Amniotic stem cell (primary cell): Measurements from ENCODE around the gene NPEPL1.

Source experiments
- DNase-seq: peaks from one replicate; lab custom pipeline; 2025; lab: John Stamatoyannopoulos, UW

NPEPL1 gene

GRCh38 chr20:58684291-58684690 is 8.3 kb upstream of the NPEPL1 start:
- no peak for DNase-seq

DNA sequence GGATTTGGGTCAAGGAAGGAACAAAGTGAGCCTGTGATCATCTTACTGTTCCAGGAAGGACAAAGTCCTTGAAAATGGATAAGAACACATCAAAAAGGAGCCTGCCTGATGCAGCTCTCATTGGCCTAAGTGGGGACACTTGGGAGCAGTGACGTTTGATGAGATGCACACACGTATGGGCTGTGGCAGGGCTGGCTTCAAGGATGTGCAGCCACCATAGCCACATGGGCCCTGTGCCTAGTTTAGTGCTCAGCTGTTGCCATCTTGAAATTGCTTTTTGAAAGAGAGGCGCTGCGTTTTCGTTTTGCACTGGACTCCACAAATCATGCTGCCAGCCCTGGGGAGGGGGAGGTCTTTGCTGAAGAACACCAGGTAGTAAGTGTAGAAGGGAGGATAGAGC is 6.6 kb upstream of the NPEPL1 start:
- DNase-seq: no peak

GRCh38 chr20:58688414-58688813 is 4.2 kb upstream of the NPEPL1 start:
- DNase-seq: no peak

- no peak for DNase-seq
Observed at GRCh38 chr20:58688840-58689239, 3.8 kb upstream of the NPEPL1 start.

DNA sequence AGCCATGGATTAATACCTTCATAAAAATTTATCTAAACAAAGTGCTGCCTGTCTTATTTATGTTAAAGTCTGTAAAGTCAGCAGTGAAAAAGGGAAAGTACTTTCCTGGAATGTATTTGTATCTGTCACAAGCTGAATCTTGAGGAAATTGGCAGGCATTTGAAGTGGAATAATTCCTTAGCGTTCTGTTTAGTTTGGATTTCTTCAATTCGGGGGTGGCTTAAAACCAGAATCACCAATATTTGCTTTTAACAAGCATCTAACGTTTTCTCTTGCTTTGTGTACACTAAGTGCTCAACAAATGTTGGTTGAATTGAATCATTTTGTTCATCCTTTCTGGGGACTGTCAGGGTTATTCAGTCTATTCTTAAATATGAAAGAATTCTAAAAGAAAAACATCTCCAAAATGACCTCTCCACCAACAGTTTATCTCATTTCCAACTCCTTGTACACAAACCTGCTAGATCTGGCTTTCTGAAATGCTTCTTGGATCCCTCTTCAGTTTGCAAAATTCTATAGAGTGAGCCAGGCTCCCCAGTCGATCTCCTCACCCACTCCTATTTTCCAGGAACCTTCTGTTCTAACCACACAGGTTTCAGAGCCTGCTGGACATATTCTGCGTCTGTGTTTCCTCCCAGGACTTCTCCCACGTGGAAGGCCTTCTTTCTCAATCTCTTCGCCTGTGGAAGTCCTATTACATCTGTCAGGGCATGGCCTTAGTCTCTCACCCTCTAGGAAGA is 2.0 kb upstream of the NPEPL1 start:
- DNase-seq: no peak

DNA sequence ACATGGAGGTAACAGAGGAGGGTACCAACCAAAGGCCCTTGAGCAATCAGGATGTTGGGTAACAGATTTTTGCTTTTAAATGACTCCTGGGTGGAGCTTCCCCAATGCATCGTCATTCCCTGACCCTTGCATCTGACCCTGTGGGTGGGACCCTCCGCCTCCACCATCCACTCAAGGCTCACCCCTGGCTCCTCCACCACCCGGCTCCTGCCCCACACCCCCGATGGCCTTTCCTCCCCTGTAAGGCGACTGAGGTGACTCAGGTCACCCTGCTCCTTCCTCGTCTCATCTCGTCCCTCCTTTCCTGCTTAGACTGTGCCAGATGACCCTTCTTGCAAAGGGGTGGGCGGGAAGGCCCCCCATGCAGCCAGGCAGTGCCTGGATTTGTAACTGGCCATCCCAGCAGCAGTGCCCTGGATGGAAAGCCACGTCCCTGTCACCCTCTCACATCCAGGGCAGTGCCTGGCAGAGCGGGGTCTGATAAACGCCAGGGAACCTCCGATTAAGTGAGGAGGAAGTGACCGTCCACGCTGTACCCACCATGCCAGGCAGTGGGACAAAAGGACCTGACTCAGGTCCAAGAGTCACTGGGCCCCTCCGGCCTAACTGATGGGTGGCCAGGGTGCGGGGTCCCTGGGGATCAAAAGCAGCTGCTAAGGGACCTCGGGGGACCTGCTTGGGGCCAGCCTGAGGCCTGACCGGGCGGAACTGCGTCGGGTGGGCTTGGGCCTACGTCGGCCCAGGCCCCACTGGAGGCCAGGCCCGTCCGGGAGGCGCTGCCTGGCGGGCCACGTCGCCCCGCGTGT is 624 bp upstream of the NPEPL1 start:
- no peak for DNase-seq

- no peak for DNase-seq
Observed at GRCh38 chr20:58693226-58694006, 816 bp downstream of the NPEPL1 start.

DNA sequence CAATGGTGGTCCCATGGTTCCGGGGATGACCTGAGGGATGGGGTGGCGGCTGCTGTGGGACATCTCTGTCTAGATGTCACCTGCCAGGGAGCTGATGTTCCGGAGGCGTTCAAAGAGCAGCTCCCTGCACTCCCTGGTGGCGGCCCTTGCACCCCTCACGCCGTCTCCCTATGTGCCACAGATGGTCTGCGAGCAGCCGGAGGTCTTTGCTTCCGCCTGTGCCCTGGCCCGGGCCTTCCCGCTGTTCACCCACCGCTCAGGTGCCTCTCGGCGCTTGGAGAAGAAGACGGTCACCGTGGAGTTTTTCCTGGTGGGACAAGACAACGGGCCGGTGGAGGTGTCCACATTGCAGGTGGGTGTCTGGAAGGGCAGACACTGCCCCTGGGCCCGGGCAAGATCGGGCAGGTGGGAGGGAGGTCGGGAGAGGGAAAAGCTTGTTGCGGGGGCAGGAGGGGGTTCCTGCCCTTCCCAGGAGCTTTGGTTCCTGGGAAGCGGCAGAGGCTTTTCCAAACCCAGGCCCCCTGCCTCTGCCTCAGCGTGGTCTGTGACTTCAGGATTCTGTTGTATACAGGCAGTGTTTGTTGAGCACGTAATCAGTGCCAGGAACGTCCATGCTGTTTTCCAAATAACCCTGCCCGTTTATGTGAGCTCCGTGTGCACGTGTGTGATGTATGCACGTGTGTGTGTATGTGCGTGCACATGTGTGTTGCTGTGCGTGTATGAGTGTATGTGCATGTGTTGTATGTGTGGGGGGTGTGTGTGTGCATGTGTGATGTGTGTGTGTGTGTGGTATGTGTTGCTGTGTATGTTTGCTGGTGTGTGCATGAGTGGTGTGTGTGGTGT is 1.9 kb downstream of the NPEPL1 start:
- DNase-seq: no peak

GRCh38 chr20:58695084-58695722 is 2.6 kb downstream of the NPEPL1 start:
- DNase-seq: no peak

DNA sequence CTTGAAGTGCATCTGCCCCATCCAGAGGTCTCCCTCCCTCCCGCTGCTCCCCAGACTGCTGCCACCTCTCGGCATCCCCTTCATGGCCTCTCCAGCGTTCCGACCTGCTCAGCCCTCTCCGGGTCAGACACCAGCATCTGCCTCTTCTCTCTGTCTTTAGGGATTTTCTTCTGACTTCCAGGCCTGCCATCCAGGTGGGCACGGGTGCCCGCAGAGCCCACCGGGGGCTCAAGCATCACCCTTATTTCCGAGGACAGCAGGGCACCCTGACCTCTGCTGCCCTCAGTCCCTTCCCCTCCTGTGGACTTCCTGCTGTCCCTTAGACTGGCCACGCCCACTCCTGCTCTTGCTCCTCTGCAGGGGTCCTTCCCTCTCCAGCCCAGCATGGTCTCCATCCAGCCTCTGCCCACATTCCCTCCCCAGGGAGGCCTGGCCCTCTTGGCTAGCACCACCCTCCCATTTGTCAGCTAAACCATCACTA is 3.3 kb downstream of the NPEPL1 start:
- no peak for DNase-seq

GRCh38 chr20:58696411-58696961 is 3.9 kb downstream of the NPEPL1 start:
- no peak for DNase-seq

DNA sequence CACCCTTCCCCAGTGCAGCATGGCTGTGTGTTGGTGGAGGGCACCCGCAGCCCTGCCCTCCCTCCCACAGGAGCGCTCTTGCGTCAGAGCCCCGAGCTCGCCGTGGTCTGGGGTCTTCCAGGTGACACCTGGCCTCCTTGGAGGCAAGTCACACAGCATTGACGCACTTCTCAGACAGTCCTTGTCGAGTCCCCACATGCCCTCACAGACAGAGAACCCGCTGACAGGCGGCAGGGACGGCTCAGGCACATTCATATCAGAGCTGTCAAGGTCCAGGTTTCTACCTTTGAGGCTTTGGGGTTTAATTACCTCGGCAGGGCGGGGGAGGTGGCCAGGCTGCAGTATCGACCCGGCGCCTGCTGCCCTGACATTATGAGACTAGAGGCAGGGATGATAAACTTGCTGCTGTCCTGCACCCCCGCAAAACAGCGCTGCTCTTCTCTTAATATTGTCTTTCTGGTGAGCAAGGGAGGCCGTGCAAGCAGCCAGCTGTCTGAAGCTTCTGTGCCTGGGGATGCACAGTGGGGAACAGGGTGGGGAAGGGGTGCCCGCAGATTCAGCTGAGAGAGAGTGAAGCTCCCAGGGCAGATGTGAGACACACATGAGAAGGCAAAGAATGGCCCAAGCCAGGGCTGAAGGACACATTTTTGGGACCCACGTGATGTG is 4.7 kb downstream of the NPEPL1 start:
- no peak for DNase-seq

GRCh38 chr20:58697867-58698703 is 5.5 kb downstream of the NPEPL1 start:
- no peak for DNase-seq

DNA sequence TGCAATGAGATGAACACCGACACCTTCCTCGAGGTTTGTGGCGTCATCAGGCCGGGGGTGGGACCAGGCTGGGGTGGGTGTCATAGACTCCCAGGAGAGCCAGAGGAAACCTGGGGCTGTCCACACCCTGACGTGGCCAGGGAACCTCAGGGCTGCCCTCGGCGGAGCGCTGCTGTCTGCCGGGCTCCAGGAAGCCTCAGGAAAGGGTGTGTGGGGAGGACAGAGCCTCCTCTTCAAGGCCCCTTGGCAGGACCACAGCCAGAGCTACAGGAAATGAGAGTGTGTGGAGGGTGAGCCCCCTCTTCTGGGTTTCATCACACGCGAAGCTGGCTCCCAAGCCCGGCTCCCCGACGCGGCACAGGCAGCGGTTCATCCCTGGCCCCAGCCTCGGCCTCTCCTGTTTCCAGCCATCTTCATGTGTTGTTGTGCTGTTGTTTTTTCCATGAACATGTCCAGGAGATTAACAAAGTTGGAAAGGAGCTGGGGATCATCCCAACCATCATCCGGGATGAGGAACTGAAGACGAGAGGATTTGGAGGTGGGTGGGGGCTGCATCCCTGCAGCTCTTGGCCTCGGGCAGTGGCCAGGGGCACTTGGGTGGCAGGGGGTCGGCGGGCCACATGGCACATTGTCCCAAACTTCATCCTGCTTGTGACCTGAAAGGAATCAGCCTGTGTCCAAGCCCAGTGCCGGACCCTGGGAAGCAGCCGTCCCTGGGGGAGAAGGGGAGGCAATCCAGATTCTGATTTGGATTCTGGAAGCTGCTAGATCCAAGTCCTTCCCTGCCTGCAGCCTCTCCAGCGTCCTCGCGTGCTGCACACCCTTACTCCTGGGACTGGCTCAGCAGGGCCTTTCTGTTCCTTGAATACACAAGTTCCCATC is 6.4 kb downstream of the NPEPL1 start:
- no peak for DNase-seq

DNA sequence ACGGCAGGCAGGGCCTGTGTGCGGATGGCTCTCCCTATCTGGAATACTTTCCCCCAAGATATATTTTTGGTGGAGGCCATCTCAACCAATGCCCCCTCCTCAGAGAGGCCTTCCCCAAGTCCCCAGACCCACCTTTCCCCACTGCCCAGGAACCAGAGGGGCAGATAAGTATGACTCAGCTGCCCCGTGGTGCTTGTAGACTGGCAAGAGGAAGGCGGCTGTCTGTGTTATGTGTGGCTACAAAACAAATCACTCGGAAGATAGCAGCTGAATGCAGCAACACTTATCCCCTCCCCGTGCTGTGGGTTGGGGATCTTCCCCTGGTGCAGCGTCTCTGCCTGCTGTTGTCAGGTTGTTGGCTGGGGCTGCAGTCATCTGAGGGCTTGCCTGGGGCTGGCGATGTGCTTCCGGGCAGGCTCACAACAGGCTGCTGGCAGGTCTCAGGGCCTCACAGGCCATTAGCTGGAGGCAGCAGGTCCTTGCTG is 7.1 kb downstream of the NPEPL1 start:
- DNase-seq: no peak

- DNase-seq: no peak
Observed at GRCh38 chr20:58700121-58700821, 7.7 kb downstream of the NPEPL1 start.

DNA sequence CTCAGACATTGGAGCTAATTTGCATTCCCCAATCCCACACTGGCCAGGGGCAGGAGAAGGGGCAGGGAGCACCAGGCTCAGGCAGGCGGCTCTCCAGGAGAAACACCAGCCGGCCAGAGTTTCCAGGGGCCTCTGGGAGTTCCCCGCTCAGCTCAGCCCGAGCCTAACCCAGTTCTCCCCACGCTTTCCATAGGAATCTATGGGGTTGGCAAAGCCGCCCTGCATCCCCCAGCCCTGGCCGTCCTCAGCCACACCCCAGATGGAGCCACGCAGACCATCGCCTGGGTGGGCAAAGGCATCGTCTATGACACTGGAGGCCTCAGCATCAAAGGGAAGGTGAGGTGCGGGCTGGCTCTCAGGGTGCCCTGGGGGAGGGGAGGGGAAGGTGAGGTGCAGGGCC is 8.2 kb downstream of the NPEPL1 start:
- no peak for DNase-seq
